AG10803 (cell line): ENCODE measurements around the gene CEP72.
"Not testable (repeated sequence)": the region's sequence is repeated elsewhere in the genome, so short reads cannot be mapped to it uniquely, and the experiment has no call there.

Source experiments
- DNase-seq: peaks from one replicate; pipeline ENCODE4 v3.0.0; 2010; ENCODE audit warnings: low read depth
- H3K4me3 ChIP-seq: 2 replicates; pipeline ENCODE4 v1.5.1; 2011; ENCODE audit warnings: mild to moderate bottlenecking, low read length, control low read depth
- TF ChIP-seq, protein P1 (sequence below): conservative IDR thresholded peaks from 2 replicates; pipeline ENCODE4 v1.5.1; 2011; ENCODE audit warnings: mild to moderate bottlenecking, low read length, control low read depth, inconsistent platforms

CEP72 gene

DNA sequence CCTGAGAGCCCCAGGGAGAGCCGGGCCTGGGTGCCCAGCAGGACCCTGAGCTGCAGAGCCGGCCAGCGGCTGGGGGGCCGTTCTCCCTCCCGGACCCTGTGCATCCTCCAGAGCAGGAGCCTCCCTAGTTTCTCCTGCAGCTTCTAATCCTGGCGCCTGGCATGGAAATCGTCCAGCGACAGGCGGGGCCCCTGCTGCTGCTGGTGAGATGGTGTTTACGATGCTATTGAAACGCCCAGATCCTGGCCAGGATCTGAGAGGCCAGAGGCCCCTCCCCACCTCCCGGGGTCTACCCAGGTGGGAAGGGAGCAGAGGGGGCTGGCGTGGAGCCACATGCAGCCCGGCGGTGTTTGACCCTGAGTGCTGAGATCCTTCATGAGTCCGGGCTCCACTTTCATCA, 38.2 kb upstream of the CEP72 start:
- no peak for DNase-seq
- H3K4me3 ChIP-seq, result no peak overlapping the region
- TF ChIP-seq, protein P1, sequence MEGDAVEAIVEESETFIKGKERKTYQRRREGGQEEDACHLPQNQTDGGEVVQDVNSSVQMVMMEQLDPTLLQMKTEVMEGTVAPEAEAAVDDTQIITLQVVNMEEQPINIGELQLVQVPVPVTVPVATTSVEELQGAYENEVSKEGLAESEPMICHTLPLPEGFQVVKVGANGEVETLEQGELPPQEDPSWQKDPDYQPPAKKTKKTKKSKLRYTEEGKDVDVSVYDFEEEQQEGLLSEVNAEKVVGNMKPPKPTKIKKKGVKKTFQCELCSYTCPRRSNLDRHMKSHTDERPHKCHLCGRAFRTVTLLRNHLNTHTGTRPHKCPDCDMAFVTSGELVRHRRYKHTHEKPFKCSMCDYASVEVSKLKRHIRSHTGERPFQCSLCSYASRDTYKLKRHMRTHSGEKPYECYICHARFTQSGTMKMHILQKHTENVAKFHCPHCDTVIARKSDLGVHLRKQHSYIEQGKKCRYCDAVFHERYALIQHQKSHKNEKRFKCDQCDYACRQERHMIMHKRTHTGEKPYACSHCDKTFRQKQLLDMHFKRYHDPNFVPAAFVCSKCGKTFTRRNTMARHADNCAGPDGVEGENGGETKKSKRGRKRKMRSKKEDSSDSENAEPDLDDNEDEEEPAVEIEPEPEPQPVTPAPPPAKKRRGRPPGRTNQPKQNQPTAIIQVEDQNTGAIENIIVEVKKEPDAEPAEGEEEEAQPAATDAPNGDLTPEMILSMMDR, result no peak

GRCh38 chr5:574906-575305, 37.2 kb upstream of the CEP72 start:
- TF ChIP-seq, protein P1, result no peak
- no peak for DNase-seq
- no peak overlapping the region for H3K4me3 ChIP-seq

DNA sequence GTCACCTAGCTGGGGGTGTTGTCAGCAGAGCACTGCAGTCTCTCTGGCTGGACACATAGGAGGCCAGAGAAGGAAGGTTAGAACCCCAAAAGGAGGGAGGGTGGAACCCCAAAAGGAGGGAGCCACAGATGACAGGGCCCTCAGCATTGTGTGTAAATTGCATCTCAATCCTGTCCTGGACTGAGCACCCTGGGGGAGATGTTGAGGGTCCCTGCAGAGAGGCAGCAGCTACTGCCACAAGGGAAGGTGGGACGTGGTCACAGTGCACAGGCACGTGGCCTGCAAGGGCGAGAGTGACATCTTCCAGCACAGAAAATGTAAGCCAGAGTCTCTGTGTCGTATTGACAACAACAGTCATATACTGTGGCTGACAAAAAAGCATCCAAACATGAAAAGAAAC, 36.5 kb upstream of the CEP72 start:
- TF ChIP-seq, protein P1, result no peak
- no peak overlapping the region for H3K4me3 ChIP-seq
- no peak for DNase-seq

DNA sequence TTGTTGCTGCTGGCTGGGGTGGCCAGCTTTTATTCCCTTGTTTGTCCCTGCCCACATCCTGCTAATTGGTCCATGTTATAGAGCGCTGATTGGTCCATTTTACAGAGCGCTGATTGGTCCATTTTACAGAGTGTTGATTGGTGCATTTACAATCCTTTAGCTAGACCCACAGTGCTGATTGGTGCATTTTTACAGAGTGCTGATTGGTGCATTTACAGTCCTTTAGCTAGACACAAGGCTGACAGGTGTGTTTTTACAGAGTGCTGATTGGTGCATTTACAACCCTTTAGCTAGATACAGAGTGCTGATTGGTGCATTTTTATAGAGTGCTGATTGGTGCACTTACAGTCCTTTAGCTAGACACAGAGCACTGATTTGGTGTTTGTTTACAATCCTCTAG, 34.9 kb upstream of the CEP72 start:
- not testable (repeated sequence) for DNase-seq, H3K4me3 ChIP-seq

- TF ChIP-seq, protein P1, result no peak
- DNase-seq, result no peak
- H3K4me3 ChIP-seq, result no peak overlapping the region
These were observed 34.3 kb upstream of the CEP72 start for GRCh38 chr5:577800-578199.

DNA sequence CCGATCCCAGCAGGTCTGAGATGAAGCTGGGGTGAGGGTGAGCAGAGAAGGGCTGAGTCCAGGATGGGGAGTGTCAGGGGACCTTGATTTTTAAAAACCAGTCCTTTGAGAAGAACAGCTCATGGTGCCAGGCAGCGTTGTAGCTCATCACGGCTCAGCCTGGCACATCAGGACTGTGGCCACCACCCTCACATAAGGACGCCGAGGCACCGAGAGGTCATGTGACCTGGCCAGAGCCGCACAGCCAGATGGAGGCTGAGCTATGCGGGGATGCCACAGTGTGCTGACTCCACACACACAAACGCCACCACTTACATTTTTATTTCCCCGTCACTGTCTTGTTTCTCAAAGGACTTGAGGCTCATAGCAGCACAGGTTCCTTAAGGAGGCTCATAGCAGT, 32.9 kb upstream of the CEP72 start:
- TF ChIP-seq, protein P1, result no peak

DNA sequence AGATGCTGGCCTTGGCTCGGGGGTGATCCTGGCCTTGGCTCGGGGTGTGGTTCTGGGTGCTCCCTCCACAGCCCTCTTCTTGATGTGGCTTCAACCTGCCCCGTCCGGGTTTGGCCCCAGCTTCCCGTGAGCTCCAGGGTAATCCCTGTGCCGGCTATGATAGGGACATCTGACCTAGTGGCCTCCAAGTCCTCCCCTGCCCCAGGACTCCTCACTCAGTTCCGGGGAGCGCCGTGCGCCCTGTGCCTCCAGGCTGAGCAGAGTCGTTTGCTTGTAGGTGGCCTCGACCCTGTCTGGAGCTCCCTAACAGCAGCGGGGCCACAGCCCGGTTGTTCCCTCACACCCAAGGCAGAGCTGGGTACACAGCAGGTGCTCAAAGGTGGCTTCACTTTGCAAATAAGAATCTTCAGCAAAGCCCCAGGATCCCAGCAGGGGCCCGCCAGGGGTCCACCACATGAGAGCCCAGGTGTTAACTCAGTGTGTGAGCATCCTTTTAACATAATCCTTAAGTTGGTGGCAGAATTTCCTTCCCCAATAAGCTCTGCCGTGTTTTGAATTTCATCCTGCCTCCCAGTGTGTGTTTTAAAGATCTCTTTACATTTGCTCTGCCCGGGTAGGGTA, 32.3 kb upstream of the CEP72 start:
- DNase-seq, result no peak
- H3K4me3 ChIP-seq, result no peak overlapping the region
- TF ChIP-seq, protein P1, result no peak

More for the DNA sequence above, 32.9 kb upstream of the CEP72 start:
- DNase-seq, result no peak
- H3K4me3 ChIP-seq, result no peak overlapping the region

DNA sequence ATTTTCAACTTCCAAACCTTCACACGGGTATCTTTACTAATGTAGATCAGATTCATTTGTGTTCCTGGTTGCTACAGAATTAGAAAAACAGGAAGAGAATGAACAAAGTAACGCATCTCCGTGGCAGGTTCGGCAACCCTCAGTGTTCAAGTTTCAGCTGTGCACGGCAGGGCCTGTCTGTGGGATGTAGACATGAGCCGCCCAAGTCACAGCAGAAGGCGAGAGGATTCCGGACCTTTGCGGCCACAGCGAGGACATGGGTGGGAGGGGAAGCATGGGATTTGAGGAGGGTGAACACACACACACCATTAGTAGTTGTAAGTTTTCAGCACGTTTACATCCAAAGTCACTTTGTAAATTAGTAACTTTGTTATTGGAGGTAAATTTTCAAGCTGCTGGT, 31.7 kb upstream of the CEP72 start:
- TF ChIP-seq, protein P1, result no peak
- DNase-seq, result no peak
- no peak overlapping the region for H3K4me3 ChIP-seq
